ENCODE measurements around the gene MST1.

The MST1 gene

DNA sequence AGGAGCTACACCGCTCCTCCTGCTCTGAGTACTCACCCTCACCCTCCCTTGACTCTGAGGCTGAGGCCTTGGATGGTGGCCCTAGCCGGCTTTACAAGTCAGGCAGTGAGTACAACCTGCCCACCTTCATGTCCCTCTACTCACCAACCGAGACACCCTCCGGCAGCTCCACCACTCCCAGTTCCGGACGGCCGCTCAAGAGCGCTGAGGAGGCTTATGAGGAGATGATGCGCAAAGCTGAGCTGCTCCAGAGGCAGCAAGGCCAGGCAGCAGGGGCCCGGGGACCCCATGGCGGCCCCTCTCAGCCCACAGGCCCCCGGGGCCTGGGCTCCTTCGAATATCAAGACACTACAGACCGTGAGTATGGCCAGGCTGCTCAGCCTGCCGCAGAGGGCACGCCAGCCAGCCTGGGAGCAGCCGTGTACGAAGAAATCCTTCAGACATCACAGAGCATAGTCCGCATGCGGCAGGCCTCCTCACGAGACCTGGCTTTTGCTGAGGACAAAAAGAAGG, 36.3 kb downstream of the MST1 start:
- ChIA-PET CTCF (interaction anchor here (0.8 to 1.8 kb wide), 4 partner anchors 13 to 114 kb away, joined by 3 to 9 read pairs (median 6); no protein-coding TSS in a partner anchor), POLR2A (no interaction called here)
- no peak for DNase-seq (ENCODE audit: extremely low spot score)
- TF ChIP-seq, protein P1, sequence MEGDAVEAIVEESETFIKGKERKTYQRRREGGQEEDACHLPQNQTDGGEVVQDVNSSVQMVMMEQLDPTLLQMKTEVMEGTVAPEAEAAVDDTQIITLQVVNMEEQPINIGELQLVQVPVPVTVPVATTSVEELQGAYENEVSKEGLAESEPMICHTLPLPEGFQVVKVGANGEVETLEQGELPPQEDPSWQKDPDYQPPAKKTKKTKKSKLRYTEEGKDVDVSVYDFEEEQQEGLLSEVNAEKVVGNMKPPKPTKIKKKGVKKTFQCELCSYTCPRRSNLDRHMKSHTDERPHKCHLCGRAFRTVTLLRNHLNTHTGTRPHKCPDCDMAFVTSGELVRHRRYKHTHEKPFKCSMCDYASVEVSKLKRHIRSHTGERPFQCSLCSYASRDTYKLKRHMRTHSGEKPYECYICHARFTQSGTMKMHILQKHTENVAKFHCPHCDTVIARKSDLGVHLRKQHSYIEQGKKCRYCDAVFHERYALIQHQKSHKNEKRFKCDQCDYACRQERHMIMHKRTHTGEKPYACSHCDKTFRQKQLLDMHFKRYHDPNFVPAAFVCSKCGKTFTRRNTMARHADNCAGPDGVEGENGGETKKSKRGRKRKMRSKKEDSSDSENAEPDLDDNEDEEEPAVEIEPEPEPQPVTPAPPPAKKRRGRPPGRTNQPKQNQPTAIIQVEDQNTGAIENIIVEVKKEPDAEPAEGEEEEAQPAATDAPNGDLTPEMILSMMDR (IDR thresholded peaks at IDR 0.05; ENCODE audit: control extremely low read depth, extremely low read depth, low read depth, missing control alignments) = no peak

DNA sequence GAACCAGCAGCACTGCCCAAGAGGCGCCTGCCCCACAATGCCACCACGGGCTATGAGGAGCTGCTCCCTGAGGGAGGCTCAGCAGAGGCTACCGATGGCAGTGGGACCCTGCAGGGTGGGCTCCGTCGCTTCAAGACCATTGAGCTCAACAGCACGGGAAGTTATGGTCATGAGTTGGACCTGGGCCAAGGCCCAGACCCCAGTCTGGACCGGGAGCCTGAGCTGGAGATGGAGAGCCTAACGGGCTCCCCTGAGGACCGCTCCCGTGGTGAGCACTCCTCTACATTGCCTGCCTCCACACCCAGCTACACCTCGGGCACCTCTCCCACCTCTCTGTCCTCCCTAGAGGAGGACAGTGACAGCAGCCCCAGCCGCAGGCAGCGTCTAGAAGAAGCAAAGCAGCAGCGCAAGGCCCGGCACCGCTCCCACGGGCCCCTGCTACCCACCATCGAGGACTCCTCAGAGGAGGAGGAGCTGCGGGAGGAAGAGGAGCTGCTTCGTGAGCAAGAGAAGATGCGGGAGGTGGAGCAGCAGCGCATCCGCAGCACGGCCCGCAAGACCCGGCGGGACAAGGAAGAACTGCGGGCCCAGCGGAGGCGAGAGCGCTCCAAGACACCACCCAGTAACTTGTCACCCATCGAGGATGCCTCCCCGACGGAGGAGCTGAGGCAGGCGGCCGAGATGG, 36.9 kb downstream of the MST1 start:
- ChIA-PET POLR2A (no interaction called here), CTCF (interaction anchor here (0.8 to 1.8 kb wide), 4 partner anchors 14 to 20 kb away, joined by 3 to 9 read pairs (median 4); no protein-coding TSS in a partner anchor)
- TF ChIP-seq, protein P1 (IDR thresholded peaks at IDR 0.05; ENCODE audit: control extremely low read depth, extremely low read depth, low read depth, missing control alignments) = no peak
- no peak for DNase-seq (ENCODE audit: extremely low spot score)

DNA sequence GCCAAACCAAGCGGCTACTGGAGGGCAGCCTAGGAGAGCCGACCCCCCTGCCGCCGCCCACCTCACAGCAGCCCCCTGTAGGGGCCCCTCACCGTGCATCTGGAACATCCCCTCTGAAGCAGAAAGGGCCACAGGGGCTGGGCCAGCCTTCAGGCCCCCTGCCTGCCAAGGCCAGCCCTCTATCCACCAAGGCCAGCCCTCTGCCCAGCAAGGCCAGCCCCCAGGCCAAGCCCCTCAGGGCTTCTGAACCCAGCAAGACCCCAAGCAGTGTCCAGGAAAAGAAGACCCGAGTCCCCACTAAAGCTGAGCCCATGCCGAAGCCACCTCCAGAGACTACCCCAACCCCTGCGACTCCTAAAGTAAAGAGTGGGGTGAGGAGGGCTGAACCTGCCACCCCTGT, 38.6 kb downstream of the MST1 start:
- TF ChIP-seq, protein P1 (IDR thresholded peaks at IDR 0.05; ENCODE audit: control extremely low read depth, extremely low read depth, low read depth, missing control alignments) = no peak
- ChIA-PET CTCF (interaction anchor here (1.5 kb wide), 1 partner anchor 13 kb away, joined by 3 read pairs; no protein-coding TSS in a partner anchor), POLR2A (no interaction called here)
- DNase-seq (ENCODE audit: extremely low spot score) = no peak

DNA sequence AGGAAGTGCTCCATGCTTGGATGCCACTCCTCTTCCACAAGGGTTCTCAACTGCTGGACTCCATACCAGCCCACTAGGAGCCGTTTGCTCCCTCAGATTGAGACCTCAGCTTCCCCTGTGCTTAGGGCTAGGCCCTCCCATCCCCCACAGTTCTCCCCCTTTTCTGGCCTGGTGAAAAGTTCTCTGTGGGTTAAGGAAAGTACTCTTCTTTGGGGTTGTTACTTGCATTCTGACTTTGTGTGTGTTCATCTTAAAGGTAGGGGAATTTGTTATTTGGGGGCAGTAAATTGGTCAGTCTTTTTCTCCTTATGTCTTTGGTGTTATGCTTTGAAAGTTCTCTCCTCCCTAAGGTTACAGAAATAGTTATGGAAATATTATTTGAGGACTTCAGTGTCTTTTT, 39.1 kb downstream of the MST1 start:
- DNase-seq (ENCODE audit: extremely low spot score) = no peak
- ChIA-PET POLR2A (no interaction called here), CTCF (interaction anchor here (1.5 kb wide), 1 partner anchor 13 kb away, joined by 3 read pairs; no protein-coding TSS in a partner anchor)
- TF ChIP-seq, protein P1 (IDR thresholded peaks at IDR 0.05; ENCODE audit: control extremely low read depth, extremely low read depth, low read depth, missing control alignments) = no peak

DNA sequence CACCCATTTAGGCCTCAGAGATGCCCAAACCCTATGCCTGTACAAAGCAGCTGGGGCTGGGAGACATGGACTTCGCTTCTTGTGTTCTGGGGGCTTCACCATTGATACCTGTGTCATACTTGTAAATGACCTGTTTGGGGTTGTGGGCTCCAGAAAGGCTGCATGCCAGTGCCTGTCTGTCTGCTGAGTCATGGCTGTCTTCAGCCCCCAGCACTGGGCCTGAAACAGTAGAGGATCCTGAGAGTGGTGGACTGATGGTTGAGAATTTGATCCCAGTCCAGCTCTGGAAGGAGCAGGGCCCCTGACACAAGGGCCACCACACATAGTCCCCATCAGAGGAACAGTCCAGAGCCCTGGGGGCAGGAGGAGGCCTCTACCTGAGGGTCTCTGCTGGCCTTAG, 39.7 kb downstream of the MST1 start:
- POLR2A ChIA-PET = no interaction called here

DNA sequence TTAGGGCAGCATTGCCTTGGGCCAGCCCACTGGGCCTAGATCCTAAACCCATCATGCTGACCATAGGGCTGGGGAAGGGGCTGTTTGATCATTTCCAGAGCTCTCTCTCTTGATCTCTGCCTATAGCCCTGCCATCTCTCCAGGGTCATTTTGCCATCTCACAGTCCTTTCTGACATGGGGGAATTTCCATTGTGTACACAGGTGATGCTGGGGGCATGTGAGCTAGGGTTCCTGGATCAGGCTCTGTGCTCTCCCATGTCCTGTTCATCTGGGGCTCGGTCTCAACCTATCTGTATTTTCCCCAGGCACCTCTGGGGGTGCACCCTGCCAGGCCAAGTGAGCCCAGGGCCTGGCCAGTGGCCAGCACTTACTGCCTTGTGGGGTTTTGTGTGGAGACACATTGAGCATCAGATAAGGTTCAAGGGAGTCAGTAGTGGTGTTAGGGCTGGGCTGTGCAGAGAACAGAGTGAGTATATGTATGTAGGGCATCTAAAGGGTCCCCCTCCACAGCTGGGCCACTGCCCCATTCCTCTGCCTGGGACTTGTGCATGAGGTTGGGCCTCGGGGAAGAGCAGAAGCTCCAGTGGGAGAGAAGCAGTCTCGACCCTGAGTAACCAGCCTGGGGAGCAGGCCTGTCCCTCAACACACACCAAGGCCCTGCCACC, 40.8 kb downstream of the MST1 start:
- ChIA-PET POLR2A (no interaction called here), CTCF (interaction anchor here (0.9 kb wide), 1 partner anchor 109 kb away, joined by 3 read pairs; no protein-coding TSS in a partner anchor)
- no peak for DNase-seq (ENCODE audit: extremely low spot score)
- TF ChIP-seq, protein P1 (IDR thresholded peaks at IDR 0.05; ENCODE audit: control extremely low read depth, extremely low read depth, low read depth, missing control alignments) = no peak

More for the DNA sequence above, 39.7 kb downstream of the MST1 start:
- DNase-seq (ENCODE audit: extremely low spot score) = no peak
- TF ChIP-seq, protein P1 (IDR thresholded peaks at IDR 0.05; ENCODE audit: control extremely low read depth, extremely low read depth, low read depth, missing control alignments) = no peak
- CTCF ChIA-PET = interaction anchor here (1.5 kb wide), 1 partner anchor 12 kb away, joined by 3 read pairs; no protein-coding TSS in a partner anchor
